H1 (cell line): ENCODE results near the gene GPR17. TPM values are rescaled to one million over a fixed set of nuclear protein-coding genes. Genes with fewer than 3 reads are reported as not detected.

Experiments
- CTCF ChIA-PET: fragments of 300-600 bp; sonication (Branson Sonifier 250); formaldehyde crosslinking; loops from one replicate; lab custom pipeline; 2021; ENCODE audit not compliant: partially characterized antibody; lab: Charles Lee
- POLR2A ChIA-PET: fragments of 300-600 bp; sonication (Branson Sonifier 250); formaldehyde crosslinking; loops from one replicate; lab custom pipeline; 2021; ENCODE audit warnings: inconsistent platforms; ENCODE audit not compliant: partially characterized antibody; lab: Charles Lee
- DNase-seq, 2 experiments: peaks; one replicate each; pipeline versions ENCODE4 v3.0.0 to v3.0.0-alpha.2; 2010 to 2022; ENCODE audit warnings: low spot score in 2 of 2, low read depth in 1 of 2, mixed read lengths in 1 of 2
- FAIRE-seq: peaks from 2 replicates; lab custom pipeline; 2011; peaks lifted over from hg19 to GRCh38; lab: Jason Lieb, UNC
- H2AFZ ChIP-seq: 2 replicates; pipeline ENCODE4 v1.8.1; 2012; ENCODE audit warnings: low read length, inconsistent platforms
- H2AK5ac ChIP-seq: 2 replicates; pipeline ENCODE4 v1.6.1; 2013; ENCODE audit warnings: low read depth, low read length
- H2BK120ac ChIP-seq: replicated peaks from 2 replicates; pipeline ENCODE3; 2013; ENCODE audit warnings: low read depth, low read length, inconsistent platforms
- H2BK12ac ChIP-seq: 2 replicates; pipeline ENCODE4 v1.6.1; 2013; ENCODE audit warnings: low read depth, low read length
- H2BK15ac ChIP-seq: 2 replicates; pipeline ENCODE4 v1.6.1; 2013; ENCODE audit warnings: low read length
- H2BK20ac ChIP-seq: 2 replicates; pipeline ENCODE4 v1.6.1; 2013; ENCODE audit warnings: low read length
- H2BK5ac ChIP-seq: 2 replicates; pipeline ENCODE4 v1.6.1; 2013; ENCODE audit warnings: low read depth, low read length
- H3K14ac ChIP-seq: 2 replicates; pipeline ENCODE4 v1.6.1; 2013; ENCODE audit warnings: inconsistent platforms; ENCODE audit not compliant: insufficient read length
- H3K18ac ChIP-seq: 2 replicates; pipeline ENCODE4 v1.6.1; 2013; ENCODE audit warnings: low read length; ENCODE audit errors: extremely low read depth
- H3K23ac ChIP-seq: 2 replicates; pipeline ENCODE4 v1.6.1; 2013; ENCODE audit warnings: inconsistent platforms; ENCODE audit not compliant: insufficient read length
- H3K23me2 ChIP-seq: 2 replicates; pipeline ENCODE4 v1.6.1; 2013; ENCODE audit warnings: low read depth, low read length
- H3K27ac ChIP-seq: 2 replicates; pipeline ENCODE4 v1.6.1; 2011; ENCODE audit warnings: low read depth, low read length, inconsistent platforms
- H3K27me3 ChIP-seq, 4 experiments: replicated peaks in 1 of 4; 1 replicate in 1 of 4; 2 replicates in 3 of 4; pipeline versions ENCODE4 v1.6.1 to v1.8.1; 2011 to 2013; ENCODE audit warnings: low read length in 3 of 4, mild to moderate bottlenecking in 3 of 4, inconsistent platforms in 2 of 4, mixed read lengths in 2 of 4, moderate library complexity in 1 of 4; ENCODE audit not compliant: control insufficient read depth in 3 of 4, insufficient read depth in 3 of 4; ENCODE audit errors: extremely low read depth in 1 of 4
- H3K36me3 ChIP-seq, 4 experiments: 2 replicates each; pipeline versions ENCODE4 v1.6.1 to v1.8.1; 2011 to 2013; ENCODE audit warnings: mild to moderate bottlenecking in 4 of 4, low read length in 3 of 4, moderate library complexity in 2 of 4, control low read depth in 1 of 4, inconsistent platforms in 1 of 4; ENCODE audit not compliant: insufficient read depth in 4 of 4, control insufficient read depth in 2 of 4
- H3K4ac ChIP-seq: replicated peaks from 2 replicates; pipeline ENCODE3; 2013; ENCODE audit warnings: low read length, low read depth, mixed read lengths, inconsistent platforms; ENCODE audit not compliant: insufficient read length
- H3K4me1 ChIP-seq, 4 experiments: replicated peaks in 1 of 4; 1 replicate in 1 of 4; 2 replicates in 3 of 4; pipeline versions ENCODE4 v1.6.1 to v1.8.1; 2011 to 2013; ENCODE audit warnings: low read length in 3 of 4, inconsistent platforms in 2 of 4, mixed read lengths in 1 of 4; ENCODE audit not compliant: insufficient read depth in 4 of 4, control insufficient read depth in 3 of 4
- H3K4me2 ChIP-seq, 2 experiments: 2 replicates each; pipeline versions ENCODE4 v1.6.1 to v1.8.1; 2011 to 2013; ENCODE audit warnings: low read depth in 2 of 2, low read length in 2 of 2, control low read depth in 1 of 2, inconsistent platforms in 1 of 2, mild to moderate bottlenecking in 1 of 2; ENCODE audit not compliant: insufficient read depth in 1 of 2
- H3K4me3 ChIP-seq, 4 experiments: fragments of 200-600, 300-600 bp in 1 of 4; sonication (generic), shearing (Covaris generic), sonication (Bioruptor Twin) in 1 of 4; 2 replicates each; pipeline versions ENCODE4 v1.5.1 to v1.8.1; 2011 to 2016; ENCODE audit warnings: low read length in 4 of 4, low read depth in 3 of 4, control low read depth in 2 of 4, inconsistent platforms in 2 of 4, mild to moderate bottlenecking in 2 of 4, mixed read lengths in 1 of 4, moderate library complexity in 1 of 4; ENCODE audit not compliant: insufficient read depth in 2 of 4; ENCODE audit errors: extremely low read depth in 1 of 4
- H3K56ac ChIP-seq: replicated peaks from 2 replicates; pipeline ENCODE3; 2013; ENCODE audit warnings: low read depth, mild to moderate bottlenecking, mixed read lengths, low read length, inconsistent platforms; ENCODE audit not compliant: insufficient read length
- H3K79me1 ChIP-seq: 2 replicates; pipeline ENCODE4 v1.6.1; 2013; ENCODE audit warnings: low read depth, low read length, control low read depth
- H3K79me2 ChIP-seq, 2 experiments: 2 replicates each; pipeline versions ENCODE4 v1.6.1 to v1.8.1; 2012 to 2013; ENCODE audit warnings: low read length in 2 of 2, mild to moderate bottlenecking in 2 of 2, inconsistent platforms in 1 of 2; ENCODE audit not compliant: insufficient read depth in 2 of 2, control insufficient read depth in 1 of 2
- H3K9ac ChIP-seq, 4 experiments: replicated peaks in 1 of 4; 1 replicate in 1 of 4; 2 replicates in 3 of 4; pipeline versions ENCODE4 v1.6.1 to v1.8.1; 2011 to 2013; ENCODE audit warnings: low read depth in 3 of 4, low read length in 3 of 4, control low read depth in 2 of 4, mild to moderate bottlenecking in 2 of 4, moderate library complexity in 2 of 4, inconsistent platforms in 1 of 4; ENCODE audit errors: extremely low read depth in 1 of 4
- H3K9me3 ChIP-seq, 2 experiments: 2 replicates each; pipeline versions ENCODE4 v1.6.1 to v1.8.1; 2012 to 2013; ENCODE audit warnings: mild to moderate bottlenecking in 2 of 2, moderate library complexity in 2 of 2, control low read depth in 1 of 2, inconsistent platforms in 1 of 2, low read depth in 1 of 2, low read length in 1 of 2, mixed read lengths in 1 of 2; ENCODE audit not compliant: insufficient read depth in 2 of 2
- H4K20me1 ChIP-seq, 2 experiments: replicated peaks in 1 of 2; 2 replicates each; pipeline versions ENCODE3 to v1.8.1; 2011 to 2013; ENCODE audit warnings: inconsistent platforms in 2 of 2, low read length in 2 of 2, mild to moderate bottlenecking in 1 of 2; ENCODE audit not compliant: insufficient read depth in 2 of 2, control insufficient read depth in 1 of 2
- H4K5ac ChIP-seq: 2 replicates; pipeline ENCODE4 v1.6.1; 2013; ENCODE audit warnings: low read length, low read depth, mixed read lengths, inconsistent platforms; ENCODE audit not compliant: insufficient read length
- H4K8ac ChIP-seq: 2 replicates; pipeline ENCODE4 v1.8.0; 2013; ENCODE audit warnings: mild to moderate bottlenecking, moderate library complexity, low read length, inconsistent platforms; ENCODE audit not compliant: insufficient read depth; ENCODE audit errors: extremely low read depth
- H4K91ac ChIP-seq: replicated peaks from 2 replicates; pipeline ENCODE3; 2013; ENCODE audit warnings: low read length, mixed read lengths, inconsistent platforms; ENCODE audit not compliant: insufficient read length
- CBX8 ChIP-seq: fragments of 300-800, 300-1000 bp; sonication (generic); IDR thresholded peaks from 2 replicates; pipeline ENCODE4 v1.7.1; 2016; ENCODE audit warnings: low read depth, low read length, borderline replicate concordance
- CEBPB ChIP-seq: IDR thresholded peaks from 2 replicates; pipeline ENCODE4 v1.6.1; 2012; ENCODE audit warnings: low read depth, low read length
- EGR1 ChIP-seq: IDR thresholded peaks from 2 replicates; pipeline ENCODE4 v1.6.1; 2011; ENCODE audit warnings: low read depth, low read length, borderline replicate concordance
- EP300 ChIP-seq, 2 experiments: IDR thresholded peaks; 1 replicate in 1 of 2; 2 replicates in 1 of 2; pipeline ENCODE4 v1.6.1; 2011 to 2012; ENCODE audit warnings: low read depth in 2 of 2, low read length in 2 of 2, mild to moderate bottlenecking in 2 of 2, borderline replicate concordance in 1 of 2, inconsistent platforms in 1 of 2, moderate library complexity in 1 of 2
- EZH2 ChIP-seq: fragments of 200-600 bp; sonication (generic); IDR thresholded peaks from 2 replicates; pipeline ENCODE4 v1.7.1; 2012; ENCODE audit warnings: low read depth, mild to moderate bottlenecking, moderate library complexity, low read length, inconsistent platforms; ENCODE audit not compliant: severe bottlenecking
- HDAC2 ChIP-seq, 2 experiments: fragments of 300-600 bp in 1 of 2; sonication (generic) in 1 of 2; IDR thresholded peaks; 2 replicates each; pipeline ENCODE4 v1.6.1; 2011 to 2012; ENCODE audit warnings: low read depth in 2 of 2, low read length in 2 of 2, mild to moderate bottlenecking in 2 of 2, moderate library complexity in 2 of 2, borderline replicate concordance in 1 of 2, inconsistent platforms in 1 of 2
- KDM1A ChIP-seq: fragments of 200-600, 300-600 bp; sonication (generic); IDR thresholded peaks from 2 replicates; pipeline ENCODE4 v1.7.1; 2016; ENCODE audit warnings: mild to moderate bottlenecking, low read length, borderline replicate concordance
- MAFK ChIP-seq: IDR thresholded peaks from 2 replicates; pipeline ENCODE4 v1.6.1; 2012; ENCODE audit warnings: low read depth, mild to moderate bottlenecking, improper control_type of control experiment, low read length
- PHF8 ChIP-seq: fragments of 200-600 bp; sonication (generic); conservative IDR thresholded peaks from 2 replicates; pipeline ENCODE4 v1.7.1; 2012; ENCODE audit warnings: low read depth, mild to moderate bottlenecking, inconsistent platforms, low read length, moderate library complexity
- SP1 ChIP-seq: IDR thresholded peaks from 2 replicates; pipeline ENCODE4 v1.6.1; 2011; ENCODE audit warnings: low read depth, low read length
- SP2 ChIP-seq: IDR thresholded peaks from 2 replicates; pipeline ENCODE4 v1.6.1; 2012; ENCODE audit warnings: mild to moderate bottlenecking, low read length, inconsistent platforms
- TAF1 ChIP-seq: IDR thresholded peaks from 2 replicates; pipeline ENCODE4 v1.6.1; 2011; ENCODE audit warnings: mild to moderate bottlenecking, low read depth, low read length
- ZNF274 ChIP-seq: IDR thresholded peaks from 2 replicates; pipeline ENCODE4 v1.7.0; 2012; ENCODE audit warnings: low read length, borderline replicate concordance; ENCODE audit errors: extremely low read depth
- WGBS, 2 experiments: shearing (Covaris generic) in 1 of 2; methylation state at CpG; one replicate each; pipeline versions ENCODE4 v1.1.6 to v1.1.7; 2013 to 2015; ENCODE audit warnings: low lambda C conversion rate in 2 of 2, mixed read lengths in 2 of 2, inconsistent platforms in 1 of 2, low coverage in 1 of 2, missing lambda C conversion rate in 1 of 2; ENCODE audit not compliant: insufficient replicate concordance in 2 of 2, insufficient coverage in 1 of 2, insufficient read length in 1 of 2; ENCODE audit errors: extremely low coverage in 1 of 2, missing lambda C conversion rate in 1 of 2; 5-methylcytosine and 5-hydroxymethylcytosine counted together
- polyA plus RNA-seq, 7 experiments: library from polyadenylated mRNA; depleted of rRNA in 3 of 7; stranded (reverse) in 5 of 7; unstranded in 2 of 7; fragments of >200 nt in 5 of 7; fragments of 200-250 nt in 2 of 7; gene quantifications; 1 replicate in 5 of 7; 2 replicates in 1 of 7; 4 replicates in 1 of 7; pipeline versions ENCODE4 v1.2.1 to v1.2.3, GENCODE V29; 2011 to 2013; ENCODE audit warnings: missing spikeins in 2 of 7, mixed read lengths in 2 of 7
- total RNA-seq: library from RNA; stranded (reverse); fragmentation: NEBNext Ultra II Directional; extraction: Animal tissue kit (Norgen Biotek cat#: 25700); gene quantifications from 2 replicates; pipeline ENCODE4 v1.2.1, GENCODE V29; 2021

GPR17 gene
- total and polyA plus RNA-seq, 2 of the 8 experiments (the other 6 are each of a cell fraction or from before 2014, with no cell fraction given): 0.03 TPM; not detected in 1

- H2BK120ac ChIP-seq: no peak overlapping the region
- H2BK5ac ChIP-seq: no peak overlapping the region
- no peak overlapping the region for H3K4me3 ChIP-seq
- H3K23me2 ChIP-seq: no peaks in the 10 kb centered on the region
- H3K4me2 ChIP-seq: no peak overlapping the region
- no peak overlapping the region for H3K14ac ChIP-seq
- no peaks in the 10 kb centered on the region; a peak in 3 of 7 replicates for H3K4me1 ChIP-seq
- H3K27me3 ChIP-seq: peaks cover 0 to 2% (median 0%) of the 10 kb centered on the region in 4 experiments; a peak in 1 of 7 replicates
- H3K27ac ChIP-seq: no peak overlapping the region
- no peak for FAIRE-seq
- WGBS, 2 experiments: 97% methylated on average over 9 of the region's 15 CpGs; no CpG with 5 or more reads in 1 of the 2 experiments
- no peak for DNase-seq
- H4K8ac ChIP-seq: no peak overlapping the region
- no peak overlapping the region for H4K91ac ChIP-seq
- no peak overlapping the region for H2AFZ ChIP-seq
- H3K9ac ChIP-seq: no peak overlapping the region
- no peak overlapping the region for H3K56ac ChIP-seq
- ChIA-PET CTCF (interaction anchor here (0.8 to 2.4 kb wide), 3 partner anchors 40 to 88 kb away, joined by 3 to 10 read pairs (median 7); no protein-coding TSS in a partner anchor), POLR2A (no interaction called here)
- no peak overlapping the region for H3K18ac ChIP-seq
- no peak overlapping the region for H3K4ac ChIP-seq
- H2BK15ac ChIP-seq: no peak overlapping the region
- peaks cover 0 to 1% of the 10 kb centered on the region in 2 experiments for H4K20me1 ChIP-seq
- no peaks in the 10 kb centered on the region for H3K79me1 ChIP-seq
- no peak overlapping the region for H2BK12ac ChIP-seq
- no peak overlapping the region for H4K5ac ChIP-seq
- no peaks in the 10 kb centered on the region for H3K36me3 ChIP-seq
- no peak overlapping the region for H3K23ac ChIP-seq
- H3K9me3 ChIP-seq: no peaks in the 10 kb centered on the region
- no peak overlapping the region for H2AK5ac ChIP-seq
- H2BK20ac ChIP-seq: no peak overlapping the region
- H3K79me2 ChIP-seq: no peaks in the 10 kb centered on the region
- TF ChIP-seq EGR1: no peak
- TF ChIP-seq CEBPB: no peak
- TF ChIP-seq EP300 (IDR thresholded peaks at IDR 0.05; ENCODE audit: borderline replicate concordance in 1 of 2, low read depth in 2 of 2, low read length in 2 of 2): no peak
- no peak for TF ChIP-seq MAFK
- TF ChIP-seq ZNF274: no peak
- no peak for TF ChIP-seq CBX8
- TF ChIP-seq HDAC2 (IDR thresholded peaks at IDR 0.05; ENCODE audit: borderline replicate concordance in 1 of 2, low read depth in 2 of 2, low read length in 2 of 2): no peak
- TF ChIP-seq EZH2: no peak
- no peak for TF ChIP-seq SP1
- no peak for TF ChIP-seq KDM1A
- no peak for TF ChIP-seq TAF1
- no peak for TF ChIP-seq PHF8
- TF ChIP-seq SP2: no peak
Observed at GRCh38 chr2:127656569-127657231, 10.7 kb downstream of the GPR17 start.
